ENCODE results near the gene NHEJ1.

Gene NHEJ1

DNA sequence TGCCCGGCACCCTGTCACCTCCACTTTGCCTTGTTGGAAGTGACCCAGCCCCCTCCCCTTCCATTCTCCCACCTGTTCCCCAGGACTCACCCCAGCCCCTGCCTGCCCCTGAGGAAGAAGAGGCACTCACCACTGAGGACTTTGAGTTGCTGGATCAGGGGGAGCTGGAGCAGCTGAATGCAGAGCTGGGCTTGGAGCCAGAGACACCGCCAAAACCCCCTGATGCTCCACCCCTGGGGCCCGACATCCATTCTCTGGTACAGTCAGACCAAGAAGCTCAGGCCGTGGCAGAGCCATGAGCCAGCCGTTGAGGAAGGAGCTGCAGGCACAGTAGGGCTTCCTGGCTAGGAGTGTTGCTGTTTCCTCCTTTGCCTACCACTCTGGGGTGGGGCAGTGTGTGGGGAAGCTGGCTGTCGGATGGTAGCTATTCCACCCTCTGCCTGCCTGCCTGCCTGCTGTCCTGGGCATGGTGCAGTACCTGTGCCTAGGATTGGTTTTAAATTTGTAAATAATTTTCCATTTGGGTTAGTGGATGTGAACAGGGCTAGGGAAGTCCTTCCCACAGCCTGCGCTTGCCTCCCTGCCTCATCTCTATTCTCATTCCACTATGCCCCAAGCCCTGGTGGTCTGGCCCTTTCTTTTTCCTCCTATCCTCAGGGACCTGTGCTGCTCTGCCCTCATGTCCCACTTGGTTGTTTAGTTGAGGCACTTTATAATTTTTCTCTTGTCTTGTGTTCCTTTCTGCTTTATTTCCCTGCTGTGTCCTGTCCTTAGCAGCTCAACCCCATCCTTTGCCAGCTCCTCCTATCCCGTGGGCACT, 21.9 kb upstream of the NHEJ1 start:
- no peak for DNase-seq (ENCODE audit: low read depth in 3 of 3, low spot score in 1 of 3)

DNA sequence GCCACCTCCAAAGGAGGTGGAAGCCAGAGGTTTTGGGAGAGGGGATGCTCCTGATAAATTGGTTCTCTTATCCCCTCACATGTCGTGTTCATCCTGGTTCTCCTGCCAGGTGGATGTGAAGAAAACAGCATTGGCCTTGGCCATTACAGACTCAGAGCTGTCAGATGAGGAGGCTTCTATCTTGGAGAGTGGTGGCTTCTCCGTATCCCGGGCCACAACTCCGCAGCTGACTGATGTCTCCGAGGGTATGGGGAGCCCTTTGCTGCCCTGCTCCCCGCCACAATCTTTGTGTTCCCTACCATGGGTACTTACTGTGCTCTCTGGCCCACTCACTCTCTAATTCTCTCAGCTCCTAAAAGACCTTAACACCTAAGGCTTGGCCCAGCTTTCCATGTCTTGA, 20.9 kb upstream of the NHEJ1 start:
- DNase-seq (ENCODE audit: low read depth in 3 of 3, low spot score in 1 of 3): no peak

DNA sequence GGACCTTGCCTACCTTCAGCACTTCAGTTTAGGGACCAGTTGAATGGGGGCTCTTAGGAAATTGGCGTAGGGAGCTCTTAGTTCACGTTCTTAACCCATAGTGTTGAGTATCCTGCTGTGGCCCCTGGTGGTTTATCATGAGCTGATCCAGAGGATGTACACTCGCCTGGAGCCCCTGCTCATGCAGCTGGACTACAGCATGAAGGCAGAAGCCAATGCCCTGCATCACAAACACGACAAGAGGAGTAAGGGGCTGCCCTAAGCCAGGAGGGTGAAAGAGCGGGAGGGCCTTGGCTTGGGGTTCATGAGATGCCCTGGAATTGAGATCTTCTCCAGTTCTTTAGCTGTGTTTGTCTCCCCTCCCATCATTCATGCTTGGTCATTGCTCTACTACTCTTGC, 20.3 kb upstream of the NHEJ1 start:
- no peak for DNase-seq (ENCODE audit: low read depth in 3 of 3, low spot score in 1 of 3)

DNA sequence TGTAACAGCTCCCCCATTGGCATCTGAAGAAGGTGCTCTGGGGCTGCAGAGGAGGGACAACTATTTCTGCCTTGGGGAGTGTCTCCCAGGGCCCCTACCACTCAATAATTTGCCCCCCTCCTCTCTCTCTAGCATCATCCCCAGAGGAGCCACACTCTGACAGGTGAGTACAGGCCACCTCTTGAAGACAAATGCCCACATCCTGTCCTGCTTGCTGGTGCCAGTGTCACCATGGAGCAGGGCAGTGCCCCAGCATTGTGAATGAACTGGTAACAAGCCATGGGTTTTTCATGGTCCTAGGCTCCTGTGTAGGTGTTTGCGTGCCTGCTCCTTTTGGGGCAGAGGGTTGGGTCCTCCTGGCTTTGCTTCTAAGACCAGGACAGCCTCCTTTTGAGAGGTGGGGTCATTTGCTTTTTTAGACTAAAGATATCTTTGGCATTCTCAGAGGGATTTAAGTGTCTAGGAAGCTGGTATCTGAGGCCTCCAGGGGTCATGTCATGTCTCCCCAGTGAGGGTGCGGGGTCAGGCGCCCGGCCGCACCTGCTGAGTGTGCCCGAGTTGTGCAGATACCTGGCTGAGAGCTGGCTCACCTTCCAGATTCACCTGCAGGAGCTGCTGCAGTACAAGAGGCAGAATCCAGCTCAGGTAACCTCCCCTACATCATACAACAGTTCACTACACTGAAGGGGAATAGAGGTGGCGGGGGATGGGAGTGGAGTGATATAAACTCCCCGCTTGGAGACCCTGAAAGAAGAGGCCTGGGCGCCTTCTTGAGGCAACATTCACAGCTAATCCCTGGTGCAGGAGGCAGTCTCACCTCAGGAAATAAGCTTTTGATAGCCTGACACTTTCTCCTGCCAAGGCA, 19.2 kb upstream of the NHEJ1 start:
- no peak for DNase-seq (ENCODE audit: low read depth in 3 of 3, low spot score in 1 of 3)

DNA sequence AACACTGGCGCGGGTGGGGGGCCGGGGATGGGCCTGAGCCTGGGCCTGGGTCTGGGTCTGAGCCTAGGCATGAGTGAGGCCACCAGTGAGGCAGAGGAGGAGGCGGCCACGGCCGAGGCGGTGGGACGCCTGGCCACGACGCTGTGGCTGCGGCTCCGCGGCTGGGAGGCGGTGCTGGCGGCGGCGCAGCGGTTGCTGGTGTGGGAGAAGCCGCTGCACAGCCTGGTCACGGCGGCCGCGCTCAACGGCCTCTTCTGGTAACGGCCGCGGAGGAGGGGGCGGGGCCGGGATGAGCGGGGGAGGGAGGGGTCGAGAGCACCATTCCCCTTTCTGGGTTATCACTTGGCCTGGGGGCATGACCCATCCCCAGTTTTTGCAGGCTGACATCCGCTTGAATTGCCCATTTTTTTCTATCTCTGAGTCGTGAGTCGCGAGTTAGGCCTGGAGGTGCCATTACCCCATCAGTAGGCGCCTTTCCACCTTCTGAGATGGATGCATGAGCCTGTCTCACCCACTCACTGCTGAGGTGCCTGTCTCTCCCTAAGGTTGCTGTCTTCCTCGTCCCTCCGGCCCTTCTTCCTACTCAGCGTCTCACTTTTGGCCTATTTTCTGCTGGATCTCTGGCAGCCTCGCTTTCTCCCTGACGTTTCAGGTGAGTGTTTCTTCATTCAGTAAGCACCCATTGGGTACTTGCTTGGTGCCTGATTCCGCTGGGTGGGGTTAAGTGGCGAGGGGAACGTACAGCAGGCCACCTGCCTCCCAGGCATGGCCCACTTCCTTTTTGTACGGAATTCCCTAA, 18.0 kb upstream of the NHEJ1 start:
- peak in 1 of 3 donors; percentile 22 for DNase-seq (ENCODE audit: low read depth in 3 of 3, low spot score in 1 of 3)

DNA sequence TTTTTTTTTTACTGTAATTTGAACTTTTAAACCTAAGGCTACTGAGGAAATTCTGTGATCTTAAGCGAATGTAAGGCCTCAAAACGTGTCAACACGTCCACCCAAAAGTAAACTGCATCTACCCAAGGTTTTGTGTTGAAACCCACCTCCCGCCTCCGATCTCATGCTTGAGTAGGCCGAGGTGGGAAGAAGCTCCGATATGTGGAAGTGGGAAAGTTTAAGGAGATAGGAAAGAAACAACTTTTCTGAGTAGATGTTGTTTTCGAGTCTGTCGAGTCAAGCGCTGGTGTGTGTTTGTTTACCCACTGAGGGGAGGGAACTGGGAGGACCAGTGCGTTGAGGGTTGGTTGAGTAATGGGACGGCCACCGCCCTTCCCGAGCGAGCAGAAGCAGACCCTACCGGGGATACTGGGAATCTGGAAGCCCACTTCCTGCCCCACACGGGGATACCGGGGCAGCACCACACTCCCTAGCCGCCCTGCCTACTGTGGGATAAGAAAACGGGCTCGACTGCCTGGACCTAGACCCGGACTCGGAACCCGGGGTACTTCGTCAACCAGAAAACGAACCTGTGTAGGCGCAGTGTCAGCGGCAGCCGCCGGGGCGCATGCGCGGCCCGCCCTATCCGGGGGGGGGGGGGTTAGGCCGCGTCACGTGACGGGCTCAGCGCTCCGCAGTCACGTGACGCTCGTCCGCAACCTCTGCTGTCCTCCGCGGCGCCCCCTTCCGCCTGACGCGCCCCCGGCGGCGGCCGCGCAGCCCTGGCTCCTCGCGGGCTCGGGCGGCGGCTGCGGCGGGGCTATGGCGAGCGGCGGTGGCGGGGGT, 17.1 kb upstream of the NHEJ1 start, which contains the start of gene RETREG2:
Gene RETREG2 (plus strand): TSS at position 724 of the 825 bp plus-strand sequence. CDS start 78 bp downstream, at position 802.
- DNase-seq (ENCODE audit: low read depth in 3 of 3, low spot score in 1 of 3): peak; percentile 46 to 69 (median 59)

DNA sequence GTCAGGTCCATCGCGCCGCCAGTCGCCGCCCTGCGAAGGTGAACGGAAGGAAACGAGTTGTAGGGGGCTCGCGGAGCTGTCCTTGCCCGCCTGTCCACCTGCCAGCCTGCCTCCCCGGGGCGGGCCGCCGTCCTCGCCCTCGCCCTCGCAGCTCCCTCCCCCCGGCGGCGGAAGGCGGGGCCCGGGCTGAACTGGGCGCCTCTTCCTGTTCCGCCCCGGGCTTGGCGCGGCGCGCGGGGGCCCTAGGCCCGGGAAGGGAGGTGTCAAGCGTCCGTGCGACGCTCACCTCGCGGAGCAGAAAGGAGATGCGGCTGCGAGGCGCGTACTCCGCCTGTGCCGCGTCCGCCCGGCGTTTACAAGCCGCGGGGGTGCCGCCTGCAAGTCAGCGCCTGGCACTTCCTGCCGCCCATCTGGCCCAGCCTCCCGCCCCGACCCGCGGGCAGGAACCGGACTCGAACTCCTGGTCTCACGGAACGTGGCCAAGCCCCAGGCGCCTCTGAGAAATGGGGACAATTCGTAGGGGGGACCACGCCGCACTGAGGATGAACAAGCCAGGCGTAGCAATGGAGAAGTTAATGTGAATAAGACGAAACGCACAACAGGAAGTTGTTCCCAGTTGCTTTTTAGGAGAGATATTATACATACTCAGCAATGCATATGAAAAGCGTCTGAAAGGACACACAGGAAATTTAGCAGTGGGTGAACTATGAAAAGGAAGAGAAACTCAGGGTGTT, 16.4 kb upstream of the NHEJ1 start, which contains the start of gene CNPPD1:
Gene CNPPD1 (minus strand): TSS at position 108 of the 734 bp plus-strand sequence. CDS start 97 bp downstream, at position 11.
- DNase-seq (ENCODE audit: low read depth in 3 of 3, low spot score in 1 of 3): peak; percentile 64 to 77 (median 75)

DNA sequence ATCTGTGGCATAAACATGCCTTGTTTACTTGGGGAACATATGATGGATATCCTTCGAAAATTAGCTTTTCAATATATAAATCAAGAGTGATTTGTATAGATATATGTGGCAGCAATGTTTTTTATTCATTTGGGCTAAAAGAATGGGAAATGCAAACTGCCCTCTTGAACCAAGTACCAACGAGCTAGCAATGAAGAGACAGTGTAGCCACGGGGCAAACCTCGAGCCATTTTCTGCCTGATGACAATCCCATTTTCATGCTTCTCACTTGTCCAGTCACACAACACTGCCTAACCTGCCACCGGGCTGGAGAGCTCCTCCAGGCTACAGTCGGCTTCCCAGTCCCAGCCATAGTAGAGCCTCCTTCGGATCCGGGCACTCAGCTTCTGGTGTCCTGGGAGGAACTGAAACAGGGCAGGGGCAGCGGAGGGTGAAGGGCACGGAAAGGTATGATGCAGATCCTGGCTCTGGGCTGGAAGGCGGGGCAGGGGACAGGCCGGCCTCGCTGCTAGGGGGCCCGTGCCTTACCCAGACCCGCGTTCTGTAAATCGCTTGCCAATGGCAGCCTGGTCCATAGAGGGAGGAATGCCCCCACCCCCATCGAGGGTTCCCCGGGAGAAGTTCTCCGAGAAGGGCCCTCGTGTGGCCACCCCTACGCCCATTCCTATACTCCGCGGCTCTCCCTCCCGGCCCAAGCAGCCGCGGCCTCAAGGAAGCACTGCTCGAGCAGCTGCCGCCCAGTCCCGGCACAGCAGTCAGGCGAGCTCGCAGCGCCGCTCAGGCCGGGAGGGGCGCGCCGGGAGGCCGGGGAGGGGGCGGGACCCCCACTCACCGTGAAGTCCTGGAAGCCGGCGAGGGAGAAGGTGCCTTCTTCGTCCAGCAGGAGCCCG, 15.6 kb upstream of the NHEJ1 start:
- DNase-seq (ENCODE audit: low read depth in 3 of 3, low spot score in 1 of 3): peak in 1 of 3 donors; percentile 19

DNA sequence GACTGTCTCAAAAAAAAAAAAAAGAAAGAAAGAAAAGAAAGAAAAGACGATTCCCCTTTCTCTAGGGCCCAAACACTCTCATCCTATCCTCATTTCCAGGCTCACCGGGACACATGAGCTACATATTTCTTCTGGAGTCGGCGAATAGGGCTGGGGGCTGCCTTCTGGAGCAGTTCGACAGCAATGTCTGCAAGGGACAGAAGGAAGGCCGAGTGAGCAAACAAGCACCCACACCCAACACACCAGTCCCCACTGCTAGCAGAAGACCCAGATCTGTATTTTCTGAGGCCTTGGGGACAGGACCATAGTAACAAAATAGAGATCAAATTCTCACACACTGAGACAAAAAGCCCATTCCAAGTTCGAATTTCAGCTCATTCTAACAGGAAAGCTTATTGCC, 14.9 kb upstream of the NHEJ1 start:
- no peak for DNase-seq (ENCODE audit: low read depth in 3 of 3, low spot score in 1 of 3)

DNA sequence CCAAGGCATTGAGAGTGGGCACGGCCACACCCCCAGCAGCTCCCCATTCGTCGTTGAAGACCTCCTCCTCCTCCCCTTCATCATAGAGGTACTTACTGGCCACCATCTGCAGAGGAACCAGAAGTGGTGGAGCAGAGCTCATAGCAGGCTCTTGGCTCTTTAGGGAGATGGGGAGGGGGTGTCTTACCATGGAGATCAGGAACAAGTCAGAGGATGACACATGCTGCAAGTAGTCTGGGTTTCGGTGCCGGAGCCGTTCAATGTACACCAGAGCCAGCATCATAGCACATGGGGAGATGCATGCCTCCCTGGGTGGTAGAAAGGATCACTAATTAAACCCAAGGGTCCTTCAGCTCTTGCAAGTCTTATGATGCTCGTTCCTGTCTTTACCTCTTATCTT, 14.2 kb upstream of the NHEJ1 start:
- DNase-seq (ENCODE audit: low read depth in 3 of 3, low spot score in 1 of 3): no peak

DNA sequence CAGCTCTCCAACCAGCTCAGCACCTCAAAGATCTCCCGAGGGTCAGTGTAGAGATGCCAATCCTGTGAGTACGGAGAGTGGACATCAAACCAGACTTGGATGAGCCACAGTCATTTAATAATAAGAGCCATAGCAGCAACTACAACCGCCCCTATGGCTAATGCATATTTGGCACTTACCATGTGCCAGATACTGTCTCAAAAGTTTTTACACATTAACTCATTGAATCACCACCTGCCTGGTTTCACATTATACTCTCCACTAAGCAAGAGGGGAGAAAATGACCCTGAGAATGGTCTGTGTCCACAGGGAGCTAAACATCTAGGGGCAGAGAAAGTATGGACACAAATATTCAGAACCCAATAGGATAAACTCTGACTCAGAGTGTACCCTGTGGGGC, 13.5 kb upstream of the NHEJ1 start:
- DNase-seq (ENCODE audit: low read depth in 3 of 3, low spot score in 1 of 3): no peak

DNA sequence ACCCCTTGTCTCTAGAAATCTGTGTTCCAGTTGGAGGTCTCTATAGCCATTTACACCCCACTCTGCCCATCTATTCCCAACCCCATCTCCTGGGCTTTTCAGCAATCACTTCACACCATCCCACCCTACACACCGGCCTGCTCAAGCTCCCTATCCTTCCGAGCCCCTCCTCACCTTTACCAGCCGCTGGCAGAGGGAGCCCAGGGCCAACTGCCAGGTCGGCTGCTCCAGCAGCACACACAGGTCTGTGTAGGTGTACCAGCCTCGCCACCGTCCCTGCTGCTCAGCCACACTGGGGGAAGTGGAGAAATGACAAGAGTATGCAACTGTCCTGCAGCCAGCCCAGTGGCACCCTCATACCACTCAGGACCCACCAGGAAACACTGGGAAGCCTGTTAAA, 12.6 kb upstream of the NHEJ1 start:
- no peak for DNase-seq (ENCODE audit: low read depth in 3 of 3, low spot score in 1 of 3)

DNA sequence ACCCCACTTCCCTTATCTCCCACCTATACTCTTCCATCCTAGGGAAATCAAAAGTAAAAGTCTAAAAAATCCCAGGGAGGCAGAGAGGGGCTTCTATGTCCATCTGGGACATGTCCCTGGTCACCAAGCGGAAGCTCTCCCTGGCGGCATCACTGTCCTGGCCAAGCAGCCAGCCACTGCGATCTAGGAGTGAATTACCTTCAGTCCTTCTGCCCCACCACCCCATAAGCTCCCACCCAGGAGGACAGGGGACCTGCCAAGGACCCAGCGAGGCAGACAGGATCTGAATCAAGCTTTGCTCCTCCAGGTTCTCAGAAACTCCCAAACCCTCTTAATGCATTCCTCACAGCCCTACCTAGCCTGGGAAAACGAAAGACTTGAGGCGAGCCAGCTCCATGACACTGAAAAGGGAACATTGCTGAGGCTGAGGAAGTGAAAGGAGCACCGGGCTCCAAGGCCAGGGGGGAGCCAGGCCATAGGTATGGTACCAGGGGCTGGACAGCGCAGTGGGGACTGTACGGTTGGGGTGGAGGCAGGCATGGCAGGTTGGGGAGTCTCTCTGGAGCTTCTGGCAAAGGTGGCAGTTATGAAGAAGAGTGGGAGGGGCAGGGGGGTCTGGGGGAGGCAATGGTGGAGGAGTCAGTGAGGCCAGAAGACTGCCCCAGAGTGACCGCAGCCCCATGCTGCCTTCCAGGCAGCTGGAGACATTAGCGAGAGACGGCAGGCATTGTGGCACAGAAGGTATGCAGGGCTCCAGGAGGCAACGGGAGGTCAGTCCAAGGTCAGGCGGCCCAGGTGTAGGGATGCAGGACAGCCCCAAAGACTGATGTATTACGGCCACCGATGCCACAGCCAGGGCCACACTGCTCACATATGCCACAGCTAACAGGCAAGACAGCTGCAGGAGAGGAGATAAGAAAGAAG, 11.9 kb upstream of the NHEJ1 start:
- DNase-seq (ENCODE audit: low read depth in 3 of 3, low spot score in 1 of 3): no peak

DNA sequence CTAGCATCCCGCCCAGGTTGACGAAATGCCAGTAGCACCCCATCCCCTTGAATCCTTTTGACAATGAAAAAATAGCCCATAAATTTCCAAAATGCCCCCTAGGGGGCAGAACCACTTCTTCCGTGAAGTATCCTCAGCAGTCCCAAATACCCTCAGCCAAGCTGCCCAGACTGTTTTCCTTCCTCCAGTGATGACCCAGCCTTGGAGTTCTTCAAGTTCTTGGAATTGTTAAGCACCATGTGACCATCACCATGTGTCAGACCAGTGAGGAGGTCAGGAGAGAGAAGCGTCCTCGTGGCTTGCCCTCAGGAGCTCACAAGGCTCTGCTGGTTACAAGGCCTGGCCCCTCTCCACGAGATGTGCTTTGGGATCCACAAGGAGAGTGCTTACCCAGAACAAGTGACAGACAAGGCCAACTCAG, 10.6 kb upstream of the NHEJ1 start:
- DNase-seq (ENCODE audit: low read depth in 3 of 3, low spot score in 1 of 3): no peak

DNA sequence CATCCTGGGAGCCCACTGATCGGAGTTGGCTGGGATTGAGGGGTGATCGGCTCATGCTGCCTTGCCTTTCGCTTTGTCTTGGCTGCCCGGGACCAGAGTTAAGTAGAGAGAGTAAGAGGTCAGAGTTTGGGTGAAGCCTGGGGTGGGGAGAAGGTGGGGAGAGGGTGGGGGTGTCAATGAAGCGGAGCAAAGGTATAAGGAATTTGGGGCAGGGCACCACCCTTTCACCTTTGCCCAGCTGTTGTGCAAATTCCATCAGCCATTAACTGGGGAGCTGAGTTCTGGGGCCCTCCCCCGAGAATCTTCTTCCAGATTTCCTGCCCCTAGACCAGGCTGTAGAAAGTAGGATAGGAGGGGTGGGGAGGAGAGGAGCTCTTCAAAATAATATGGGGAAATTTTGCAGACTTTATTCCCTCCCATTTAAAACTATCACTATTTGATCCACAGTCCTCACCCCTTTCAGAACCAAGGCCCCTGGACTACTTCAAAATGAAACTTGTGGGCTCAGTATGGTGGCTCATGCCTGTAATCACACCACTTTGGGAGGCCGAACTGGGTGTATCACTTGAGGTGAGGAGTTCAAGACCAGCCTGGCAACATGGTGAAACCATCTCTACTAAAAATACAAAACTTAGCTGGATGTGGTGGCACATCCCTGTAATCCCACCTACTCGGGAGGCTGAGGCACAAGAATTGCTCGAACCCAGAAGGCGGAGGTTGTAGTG, 9.5 kb upstream of the NHEJ1 start, which contains the start of gene SLC23A3:
Gene SLC23A3 (minus strand): TSS at position 100 of the 725 bp plus-strand sequence. CDS start 45 bp downstream, at position 55.
- DNase-seq (ENCODE audit: low read depth in 3 of 3, low spot score in 1 of 3): no peak

DNA sequence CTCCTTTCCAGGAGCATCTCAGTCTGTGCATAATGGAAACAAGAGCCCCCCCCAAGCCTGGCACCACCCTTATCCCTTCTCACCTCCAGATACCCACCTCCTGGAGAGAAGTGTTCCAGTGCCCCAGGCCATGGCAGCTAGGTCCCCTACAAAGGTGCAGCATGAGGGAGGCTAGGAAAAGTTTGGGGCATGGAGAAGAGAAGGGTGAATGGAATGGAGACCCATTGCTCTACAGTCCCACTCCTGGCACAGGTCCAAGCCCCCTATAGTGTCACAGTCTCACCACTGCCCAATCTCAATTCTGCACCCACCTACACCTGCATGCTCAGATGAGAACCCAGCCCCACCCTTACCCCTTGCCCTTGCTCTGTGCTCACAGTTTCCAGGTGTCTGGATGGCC, 8.3 kb upstream of the NHEJ1 start:
- DNase-seq (ENCODE audit: low read depth in 3 of 3, low spot score in 1 of 3): no peak

DNA sequence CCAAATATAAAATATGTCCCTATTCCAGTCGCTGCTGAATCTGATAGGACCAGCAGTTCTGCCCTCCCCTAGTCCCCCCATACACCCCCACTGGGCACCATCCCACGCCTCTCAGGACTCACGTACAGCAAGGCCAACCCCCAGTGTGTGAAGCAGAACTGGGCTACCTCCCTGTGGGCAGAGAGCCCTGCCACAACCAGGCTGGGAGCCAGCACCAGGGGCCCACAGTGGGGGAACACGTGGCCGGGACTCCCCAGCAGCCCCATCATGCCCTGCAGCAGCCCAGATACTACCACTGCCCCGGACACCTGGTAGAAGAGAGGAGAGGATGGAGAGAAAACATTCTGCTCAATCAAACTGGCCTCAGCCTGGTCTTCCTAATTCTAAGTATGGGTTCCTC, 7.9 kb upstream of the NHEJ1 start:
- no peak for DNase-seq (ENCODE audit: low read depth in 3 of 3, low spot score in 1 of 3)
